Endodermal cell (in vitro differentiated cells): Measurements from ENCODE around the gene TEX22. TPM values are rescaled to one million over a fixed set of nuclear protein-coding genes. Genes with fewer than 3 reads are reported as not detected.

Experiments
- DNase-seq: peaks from one replicate; pipeline ENCODE4 v3.0.0-alpha.2; 2017
- H3K27ac ChIP-seq: 2 replicates; pipeline ENCODE4 v1.5.1; 2013; ENCODE audit warnings: mild to moderate bottlenecking, low read depth, low read length, moderate library complexity
- H3K27me3 ChIP-seq: 2 replicates; pipeline ENCODE4 v1.6.1; 2013; ENCODE audit warnings: mild to moderate bottlenecking, low read length, moderate library complexity; ENCODE audit not compliant: insufficient read depth, control insufficient read depth, poor library complexity, severe bottlenecking
- H3K36me3 ChIP-seq: 2 replicates; pipeline ENCODE4 v1.7.0; 2013; ENCODE audit warnings: mild to moderate bottlenecking, low read length, moderate library complexity; ENCODE audit not compliant: control insufficient read depth, insufficient read depth
- H3K4me1 ChIP-seq: one replicate; pipeline ENCODE4 v1.7.0; 2013; ENCODE audit warnings: low read length; ENCODE audit not compliant: control insufficient read depth, insufficient read depth
- H3K4me3 ChIP-seq: 2 replicates; pipeline ENCODE4 v1.5.1; 2013; ENCODE audit warnings: mild to moderate bottlenecking, low read length, moderate library complexity
- H3K9ac ChIP-seq: 2 replicates; pipeline ENCODE4 v1.6.1; 2013; ENCODE audit warnings: mild to moderate bottlenecking, low read length, moderate library complexity; ENCODE audit not compliant: poor library complexity, severe bottlenecking; ENCODE audit errors: extremely low read depth
- H3K9me3 ChIP-seq: 2 replicates; pipeline ENCODE4 v1.6.1; 2013; ENCODE audit warnings: mild to moderate bottlenecking, low read length, moderate library complexity; ENCODE audit not compliant: control insufficient read depth
- H3K27ac Mint-ChIP-seq: 2 replicates; pipeline ENCODE4 v1.8.0; 2020; ENCODE audit warnings: mixed read lengths
- H3K27me3 Mint-ChIP-seq: 2 replicates; pipeline ENCODE4 v1.8.0; 2021; ENCODE audit warnings: mild to moderate bottlenecking, mixed read lengths; ENCODE audit not compliant: insufficient read depth
- H3K36me3 Mint-ChIP-seq: 2 replicates; pipeline ENCODE4 v1.8.0; 2020; ENCODE audit warnings: low read depth, mixed read lengths
- H3K4me1 Mint-ChIP-seq: 2 replicates; pipeline ENCODE4 v1.8.0; 2020; ENCODE audit warnings: mixed read lengths
- H3K4me3 Mint-ChIP-seq: 2 replicates; pipeline ENCODE4 v1.8.0; 2020; ENCODE audit warnings: mild to moderate bottlenecking, moderate library complexity, mixed read lengths
- H3K9me3 Mint-ChIP-seq: 2 replicates; pipeline ENCODE4 v1.8.0; 2020; ENCODE audit warnings: mild to moderate bottlenecking, mixed read lengths
- CTCF ChIP-seq: fragments of 200-600 bp; sonication (generic); conservative IDR thresholded peaks from 2 replicates; pipeline ENCODE4 v1.5.0; 2021; ENCODE audit warnings: antibody characterized with exemption, mild to moderate bottlenecking
- WGBS, 2 experiments: methylation state at CpG; one replicate each; pipeline versions ENCODE4 v1.1.5 to v1.1.7; 2013; ENCODE audit warnings: missing lambda C conversion rate in 2 of 2, mixed read lengths in 1 of 2; ENCODE audit not compliant: insufficient coverage in 1 of 2, insufficient read length in 1 of 2; 5-methylcytosine and 5-hydroxymethylcytosine counted together
- total RNA-seq, 2 donors: library from RNA; stranded (reverse); fragmentation: NEBNext Ultra II Directional in 1 of 2; extraction: Animal tissue kit (Norgen Biotek cat#: 25700) in 1 of 2; gene quantifications; 2 replicates in 1 of 2; 3 replicates in 1 of 2; pipeline ENCODE4 v1.2.1, GENCODE V29; 2021

TEX22 gene
- total RNA-seq, 2 donors from 2014 or later: 1.9 to 3.5 TPM

GRCh38 chr14:105452963-105453362, 54.6 kb downstream of the TEX22 start:
- Histone ChIP-seq H3K4me3 (no peak overlapping the region), H3K27ac (no peak overlapping the region), H3K27me3 (no peaks in the 10 kb centered on the region), H3K9me3 (no peaks in the 10 kb centered on the region), H3K4me1 (no peaks in the 10 kb centered on the region), H3K9ac (no peak overlapping the region), H3K36me3 (peaks cover 51% of the 10 kb centered on the region)
- H3K9me3 Mint-ChIP-seq: no peaks in the 10 kb centered on the region
- no peak overlapping the region for H3K27ac Mint-ChIP-seq
- peaks cover 49% of the 10 kb centered on the region for H3K36me3 Mint-ChIP-seq
- 91% methylated on average over 14 of the region's 14 CpGs for WGBS, 2 experiments
- no peak for TF ChIP-seq CTCF
- H3K4me1 Mint-ChIP-seq: no peaks in the 10 kb centered on the region
- no peaks in the 10 kb centered on the region for H3K27me3 Mint-ChIP-seq
- no peak for DNase-seq
- H3K4me3 Mint-ChIP-seq: no peak overlapping the region

GRCh38 chr14:105453847-105454246, 55.5 kb downstream of the TEX22 start:
- 98% methylated on average over 6 to 14 of the region's 14 CpGs for WGBS, 2 experiments

GRCh38 chr14:105455086-105455640, 56.8 kb downstream of the TEX22 start:
- Histone ChIP-seq H3K9ac (no peak overlapping the region), H3K27ac (no peak overlapping the region), H3K4me1 (no peaks in the 10 kb centered on the region), H3K4me3 (no peak overlapping the region), H3K36me3 (peaks cover 45% of the 10 kb centered on the region), H3K27me3 (no peaks in the 10 kb centered on the region), H3K9me3 (no peaks in the 10 kb centered on the region)
- TF ChIP-seq CTCF: no peak
- Mint-ChIP-seq H3K36me3 (peaks cover 46% of the 10 kb centered on the region), H3K27me3 (no peaks in the 10 kb centered on the region), H3K27ac (peak overlapping the region; percentile 48), H3K4me3 (no peak overlapping the region), H3K9me3 (no peaks in the 10 kb centered on the region), H3K4me1 (no peaks in the 10 kb centered on the region)
- no peak for DNase-seq
- 95 to 96% methylated on average over 18 to 22 of the region's 22 CpGs for whole genome bisulfite sequencing, 2 experiments

More at GRCh38 chr14:105453847-105454246, 55.5 kb downstream of the TEX22 start:
- H3K4me1 ChIP-seq: no peaks in the 10 kb centered on the region
- TF ChIP-seq CTCF: no peak
- H3K9me3 ChIP-seq: no peaks in the 10 kb centered on the region
- no peak overlapping the region for H3K4me3 ChIP-seq
- H3K9ac ChIP-seq: no peak overlapping the region
- no peaks in the 10 kb centered on the region for H3K27me3 ChIP-seq
- no peak for DNase-seq
- no peak overlapping the region for H3K4me3 Mint-ChIP-seq
- no peak overlapping the region for H3K27ac ChIP-seq
- no peaks in the 10 kb centered on the region for H3K27me3 Mint-ChIP-seq
- peaks cover 49% of the 10 kb centered on the region for H3K36me3 Mint-ChIP-seq
- no peak overlapping the region for H3K27ac Mint-ChIP-seq
- peaks cover 54% of the 10 kb centered on the region for H3K36me3 ChIP-seq
- H3K9me3 Mint-ChIP-seq: no peaks in the 10 kb centered on the region
- H3K4me1 Mint-ChIP-seq: no peaks in the 10 kb centered on the region
